ENCODE results near the gene ZSWIM6. TPM values are rescaled to one million over a fixed set of nuclear protein-coding genes. Genes with fewer than 3 reads are reported as not detected.

ZSWIM6 gene
- total and polyA plus RNA-seq, 2 experiments from 2014 or later = 9.0 to 12.7 TPM

DNA sequence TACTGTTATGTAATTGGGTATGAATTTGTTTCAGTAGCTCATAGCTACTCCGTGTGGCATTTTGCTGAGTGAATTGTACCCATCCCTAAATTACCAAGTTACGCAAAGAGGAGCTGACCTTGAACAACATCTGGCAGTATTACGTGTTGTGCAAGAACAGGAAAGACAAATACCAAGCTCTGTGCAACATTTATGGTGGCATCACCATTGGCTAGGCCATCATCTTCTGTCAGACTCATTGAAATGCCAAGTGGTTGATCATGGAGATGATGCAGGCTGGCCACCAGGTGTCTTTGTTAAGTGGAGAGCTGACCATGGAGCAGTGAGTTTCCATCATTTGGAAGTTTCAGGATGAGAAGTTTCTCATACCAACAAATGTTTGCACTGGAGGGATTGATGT lies 15.0 kb downstream of the ZSWIM6 start:
- Histone ChIP-seq H3K27me3 (no peaks in the 10 kb centered on the region), H3K79me2 (peaks cover 100% of the 10 kb centered on the region), H3K9me2 (replicated peaks; ENCODE audit: insufficient read depth) (no peaks in the 10 kb centered on the region), H3K9me3 (ENCODE audit: low read depth) (no peaks in the 10 kb centered on the region), H3K4me1 (ENCODE audit: insufficient read depth) (no peaks in the 10 kb centered on the region), H3K4me2 (no peak overlapping the region), H4K20me1 (ENCODE audit: insufficient read depth, poor library complexity, severe bottlenecking) (peaks cover 88% of the 10 kb centered on the region), H3K4me3 (no peak overlapping the region), H2AFZ (no peak overlapping the region), H3K36me3 (replicated peaks; ENCODE audit: insufficient read depth, low read depth) (no peaks in the 10 kb centered on the region), H3K27ac (no peak overlapping the region)
- WGBS (ENCODE audit: low lambda C conversion rate, missing lambda C conversion rate) = 93% methylated on average over 3 of the region's 3 CpGs
- no peak for TF ChIP-seq EZH2phosphoT487 (IDR thresholded peaks at IDR 0.05; ENCODE audit: low read depth, severe bottlenecking, unreplicated experiment)
- no peak for TF ChIP-seq EZH2 (IDR thresholded peaks at IDR 0.05; ENCODE audit: borderline replicate concordance)
- TF ChIP-seq, protein P1, sequence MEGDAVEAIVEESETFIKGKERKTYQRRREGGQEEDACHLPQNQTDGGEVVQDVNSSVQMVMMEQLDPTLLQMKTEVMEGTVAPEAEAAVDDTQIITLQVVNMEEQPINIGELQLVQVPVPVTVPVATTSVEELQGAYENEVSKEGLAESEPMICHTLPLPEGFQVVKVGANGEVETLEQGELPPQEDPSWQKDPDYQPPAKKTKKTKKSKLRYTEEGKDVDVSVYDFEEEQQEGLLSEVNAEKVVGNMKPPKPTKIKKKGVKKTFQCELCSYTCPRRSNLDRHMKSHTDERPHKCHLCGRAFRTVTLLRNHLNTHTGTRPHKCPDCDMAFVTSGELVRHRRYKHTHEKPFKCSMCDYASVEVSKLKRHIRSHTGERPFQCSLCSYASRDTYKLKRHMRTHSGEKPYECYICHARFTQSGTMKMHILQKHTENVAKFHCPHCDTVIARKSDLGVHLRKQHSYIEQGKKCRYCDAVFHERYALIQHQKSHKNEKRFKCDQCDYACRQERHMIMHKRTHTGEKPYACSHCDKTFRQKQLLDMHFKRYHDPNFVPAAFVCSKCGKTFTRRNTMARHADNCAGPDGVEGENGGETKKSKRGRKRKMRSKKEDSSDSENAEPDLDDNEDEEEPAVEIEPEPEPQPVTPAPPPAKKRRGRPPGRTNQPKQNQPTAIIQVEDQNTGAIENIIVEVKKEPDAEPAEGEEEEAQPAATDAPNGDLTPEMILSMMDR (IDR thresholded peaks at IDR 0.05; ENCODE audit: poor library complexity) = no peak
- no peak for DNase-seq (ENCODE audit: low spot score)

- Histone ChIP-seq H3K27ac (no peak overlapping the region), H3K9me3 (ENCODE audit: low read depth) (no peaks in the 10 kb centered on the region), H3K4me3 (no peak overlapping the region), H2AFZ (no peak overlapping the region), H4K20me1 (ENCODE audit: insufficient read depth, poor library complexity, severe bottlenecking) (peaks cover 88% of the 10 kb centered on the region), H3K9me2 (replicated peaks; ENCODE audit: insufficient read depth) (no peaks in the 10 kb centered on the region), H3K4me1 (ENCODE audit: insufficient read depth) (no peaks in the 10 kb centered on the region), H3K36me3 (replicated peaks; ENCODE audit: insufficient read depth, low read depth) (no peaks in the 10 kb centered on the region), H3K4me2 (no peak overlapping the region), H3K79me2 (peaks cover 100% of the 10 kb centered on the region), H3K27me3 (no peaks in the 10 kb centered on the region)
- TF ChIP-seq EZH2 (IDR thresholded peaks at IDR 0.05; ENCODE audit: borderline replicate concordance) (no peak), EZH2phosphoT487 (IDR thresholded peaks at IDR 0.05; ENCODE audit: low read depth, severe bottlenecking, unreplicated experiment) (no peak)
- TF ChIP-seq, protein P1 (IDR thresholded peaks at IDR 0.05; ENCODE audit: poor library complexity) = no peak
- no peak for DNase-seq (ENCODE audit: low spot score)
- WGBS (ENCODE audit: low lambda C conversion rate, missing lambda C conversion rate) = 68% methylated on average over 2 of the region's 2 CpGs
Observed at GRCh38 chr5:61348447-61348846, 16.4 kb downstream of the ZSWIM6 start.

GRCh38 chr5:61349935-61350334 lies 17.9 kb downstream of the ZSWIM6 start:
- Histone ChIP-seq H4K20me1 (ENCODE audit: insufficient read depth, poor library complexity, severe bottlenecking) (peaks cover 86% of the 10 kb centered on the region), H2AFZ (no peak overlapping the region), H3K4me2 (no peak overlapping the region), H3K36me3 (replicated peaks; ENCODE audit: insufficient read depth, low read depth) (no peaks in the 10 kb centered on the region), H3K79me2 (peaks cover 100% of the 10 kb centered on the region), H3K4me1 (ENCODE audit: insufficient read depth) (no peaks in the 10 kb centered on the region), H3K9me2 (replicated peaks; ENCODE audit: insufficient read depth) (no peaks in the 10 kb centered on the region), H3K4me3 (no peak overlapping the region), H3K27me3 (no peaks in the 10 kb centered on the region), H3K9me3 (ENCODE audit: low read depth) (no peaks in the 10 kb centered on the region), H3K27ac (no peak overlapping the region)
- TF ChIP-seq EZH2phosphoT487 (IDR thresholded peaks at IDR 0.05; ENCODE audit: low read depth, severe bottlenecking, unreplicated experiment) (no peak), EZH2 (IDR thresholded peaks at IDR 0.05; ENCODE audit: borderline replicate concordance) (no peak)
- TF ChIP-seq, protein P1 (IDR thresholded peaks at IDR 0.05; ENCODE audit: poor library complexity) = no peak
- DNase-seq (ENCODE audit: low spot score) = no peak

DNA sequence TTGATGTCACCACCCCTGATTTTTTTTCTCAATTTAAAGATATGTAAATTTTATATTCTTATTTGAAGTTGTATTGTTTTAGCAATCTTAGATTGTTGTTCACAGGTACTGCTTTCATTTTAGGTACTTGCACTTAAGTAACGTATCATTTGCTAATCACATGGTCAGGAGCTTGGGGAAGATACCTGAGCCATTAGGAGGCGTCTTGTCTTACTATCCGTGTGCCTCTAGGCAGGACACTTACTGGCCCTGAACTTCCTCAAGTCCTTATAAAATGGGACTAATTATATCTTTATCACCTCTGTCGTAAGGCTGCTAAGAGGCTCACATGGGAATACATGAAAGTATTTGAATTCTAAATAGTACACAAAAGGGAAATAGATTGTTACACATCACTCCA lies 18.5 kb downstream of the ZSWIM6 start:
- Histone ChIP-seq H4K20me1 (ENCODE audit: insufficient read depth, poor library complexity, severe bottlenecking) (peaks cover 87% of the 10 kb centered on the region), H3K36me3 (replicated peaks; ENCODE audit: insufficient read depth, low read depth) (no peaks in the 10 kb centered on the region), H3K27ac (no peak overlapping the region), H3K4me1 (ENCODE audit: insufficient read depth) (no peaks in the 10 kb centered on the region), H3K9me2 (replicated peaks; ENCODE audit: insufficient read depth) (no peaks in the 10 kb centered on the region), H3K27me3 (no peaks in the 10 kb centered on the region), H3K4me3 (no peak overlapping the region), H3K9me3 (ENCODE audit: low read depth) (no peaks in the 10 kb centered on the region), H3K79me2 (peaks cover 100% of the 10 kb centered on the region), H2AFZ (no peak overlapping the region), H3K4me2 (no peak overlapping the region)
- no peak for TF ChIP-seq EZH2phosphoT487 (IDR thresholded peaks at IDR 0.05; ENCODE audit: low read depth, severe bottlenecking, unreplicated experiment)
- TF ChIP-seq, protein P1 (IDR thresholded peaks at IDR 0.05; ENCODE audit: poor library complexity) = no peak
- no peak for TF ChIP-seq EZH2 (IDR thresholded peaks at IDR 0.05; ENCODE audit: borderline replicate concordance)
- WGBS (ENCODE audit: low lambda C conversion rate, missing lambda C conversion rate) = 80% methylated on average over 4 of the region's 4 CpGs
- DNase-seq (ENCODE audit: low spot score) = no peak
